Neural progenitor cell (in vitro differentiated cells): ENCODE data around the gene CASP3.

Experiments
- CTCF ChIP-seq: fragments of 200-600 bp; sonication (generic); IDR thresholded peaks from 2 replicates; pipeline ENCODE4 v1.5.1; 2017; ENCODE audit warnings: antibody characterized with exemption, mild to moderate bottlenecking
- EZH2 ChIP-seq: fragments of 200-600 bp; sonication (generic); IDR thresholded peaks from 2 replicates; pipeline ENCODE4 v1.6.1; 2017; ENCODE audit warnings: antibody characterized with exemption, mild to moderate bottlenecking, moderate library complexity
- EZH2phosphoT487 ChIP-seq: fragments of 200-600 bp; sonication (generic); IDR thresholded peaks from 2 replicates; pipeline ENCODE4 v1.6.1; 2017; ENCODE audit warnings: antibody characterized with exemption

DNA sequence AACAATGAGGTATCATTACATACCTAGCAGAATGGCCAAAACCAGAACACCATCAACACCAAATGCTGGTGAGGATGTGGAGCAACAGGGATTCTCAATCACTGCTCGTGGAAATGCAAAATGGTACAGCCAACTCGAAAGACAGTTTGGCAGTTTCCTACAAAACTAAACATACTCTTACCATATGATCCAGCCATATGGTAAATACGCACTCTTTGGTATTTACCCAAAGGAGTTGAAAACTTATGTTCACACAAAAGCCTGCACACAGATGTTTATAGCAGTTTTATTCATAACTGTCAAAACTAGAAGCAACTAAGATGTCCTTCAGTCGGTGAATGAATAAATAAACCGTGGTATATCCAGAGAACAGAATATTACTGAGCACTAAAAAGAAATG, 7.8 kb downstream of the CASP3 start:
- TF ChIP-seq CTCF (no peak), EZH2 (no peak), EZH2phosphoT487 (no peak)
